HG03159 (cell line): Measurements from ENCODE around the gene PNPLA7.
"Not testable (repeated sequence)": the region's sequence is repeated elsewhere in the genome, so short reads cannot be mapped to it uniquely, and the experiment has no call there.

Source experiments
- ATAC-seq: cut with Tn5 transposase; IDR thresholded peaks from one replicate; pipeline ENCODE4 v1.9.1; 2021; ENCODE audit warnings: mild to moderate bottlenecking, moderate library complexity; ENCODE audit not compliant: unreplicated experiment

The PNPLA7 gene

GRCh38 chr9:137482094-137482781, 68.0 kb downstream of the PNPLA7 start:
- no peak for ATAC-seq

GRCh38 chr9:137480686-137481683, 69.2 kb downstream of the PNPLA7 start:
- ATAC-seq, result no peak

- no peak for ATAC-seq
Measured at GRCh38 chr9:137479892-137480685, 70.1 kb downstream of the PNPLA7 start.

- no peak for ATAC-seq
Measured at GRCh38 chr9:137478962-137479861, 71.0 kb downstream of the PNPLA7 start.

GRCh38 chr9:137478613-137478961, 71.6 kb downstream of the PNPLA7 start:
- no peak for ATAC-seq

GRCh38 chr9:137477778-137478612, 72.2 kb downstream of the PNPLA7 start:
- no peak for ATAC-seq

GRCh38 chr9:137476856-137477255, 73.3 kb downstream of the PNPLA7 start:
- ATAC-seq, result no peak

- no peak for ATAC-seq
Measured at GRCh38 chr9:137475666-137476065, 74.5 kb downstream of the PNPLA7 start.

GRCh38 chr9:137474271-137474670, 75.9 kb downstream of the PNPLA7 start:
- ATAC-seq, result no peak

- no peak for ATAC-seq
Measured at GRCh38 chr9:137470785-137471184, 79.4 kb downstream of the PNPLA7 start.

GRCh38 chr9:137467896-137468295, 82.3 kb downstream of the PNPLA7 start:
- no peak for ATAC-seq

GRCh38 chr9:137467161-137467581, 83.0 kb downstream of the PNPLA7 start:
- no peak for ATAC-seq

- not testable (repeated sequence) for ATAC-seq
Measured at GRCh38 chr9:137466389-137467085, 83.7 kb downstream of the PNPLA7 start.

- ATAC-seq, result no peak
Measured at GRCh38 chr9:137465720-137466388, 84.3 kb downstream of the PNPLA7 start.

- ATAC-seq, result no peak
Measured at GRCh38 chr9:137465000-137465719, 85.0 kb downstream of the PNPLA7 start.

GRCh38 chr9:137464291-137464999, 85.8 kb downstream of the PNPLA7 start:
- ATAC-seq, result no peak

GRCh38 chr9:137463931-137464290, 86.3 kb downstream of the PNPLA7 start:
- no peak for ATAC-seq
